Stimulated activated naive CD8-positive, alpha-beta T cell treated with anti-CD3 and anti-CD28 coated beads, Interleukin-15, Interleukin-2, amounts not matched to agents 100 ng/mL and 50 ng/mL, for 24 hours (primary cell): ENCODE data around the gene DHRS1.

Experiments
- H3K27ac Mint-ChIP-seq: one replicate; pipeline ENCODE4 v1.8.0; 2021; ENCODE audit warnings: mild to moderate bottlenecking, mixed read lengths
- H3K27me3 Mint-ChIP-seq: one replicate; pipeline ENCODE4 v1.8.0; 2021; ENCODE audit warnings: mixed read lengths
- H3K36me3 Mint-ChIP-seq: one replicate; pipeline ENCODE4 v1.8.0; 2021; ENCODE audit warnings: low read depth, mixed read lengths
- H3K4me1 Mint-ChIP-seq: one replicate; pipeline ENCODE4 v1.8.0; 2021; ENCODE audit warnings: low read depth, mixed read lengths
- H3K4me3 Mint-ChIP-seq: one replicate; pipeline ENCODE4 v1.8.0; 2021; ENCODE audit warnings: mild to moderate bottlenecking, mixed read lengths
- H3K9me3 Mint-ChIP-seq: one replicate; pipeline ENCODE4 v1.8.0; 2021; ENCODE audit warnings: mixed read lengths

Gene DHRS1

GRCh38 chr14:24260026-24260779 lies 39.4 kb downstream of the DHRS1 start:
- Mint-ChIP-seq H3K9me3 (no peaks in the 10 kb centered on the region), H3K27ac (no peak overlapping the region), H3K36me3 (peaks cover 6% of the 10 kb centered on the region), H3K4me3 (no peak overlapping the region), H3K4me1 (no peaks in the 10 kb centered on the region), H3K27me3 (no peaks in the 10 kb centered on the region)

- H3K9me3 Mint-ChIP-seq = no peaks in the 10 kb centered on the region
- peaks cover 10% of the 10 kb centered on the region for H3K36me3 Mint-ChIP-seq
- H3K27ac Mint-ChIP-seq = no peak overlapping the region
- no peak overlapping the region for H3K4me3 Mint-ChIP-seq
- H3K4me1 Mint-ChIP-seq = no peaks in the 10 kb centered on the region
- no peaks in the 10 kb centered on the region for H3K27me3 Mint-ChIP-seq
Measured at GRCh38 chr14:24259282-24260025, 40.1 kb downstream of the DHRS1 start.

GRCh38 chr14:24258548-24259265 lies 40.9 kb downstream of the DHRS1 start:
- Mint-ChIP-seq H3K36me3 (peaks cover 16% of the 10 kb centered on the region), H3K4me1 (no peaks in the 10 kb centered on the region), H3K27ac (no peak overlapping the region), H3K4me3 (no peak overlapping the region), H3K27me3 (no peaks in the 10 kb centered on the region), H3K9me3 (no peaks in the 10 kb centered on the region)

GRCh38 chr14:24258119-24258518 lies 41.5 kb downstream of the DHRS1 start:
- H3K9me3 Mint-ChIP-seq = no peaks in the 10 kb centered on the region
- no peaks in the 10 kb centered on the region for H3K27me3 Mint-ChIP-seq
- H3K4me3 Mint-ChIP-seq = no peak overlapping the region
- peaks cover 17% of the 10 kb centered on the region for H3K36me3 Mint-ChIP-seq
- no peaks in the 10 kb centered on the region for H3K4me1 Mint-ChIP-seq
- H3K27ac Mint-ChIP-seq = no peak overlapping the region

- Mint-ChIP-seq H3K27ac (no peak overlapping the region), H3K4me3 (no peak overlapping the region), H3K36me3 (peaks cover 17% of the 10 kb centered on the region), H3K9me3 (no peaks in the 10 kb centered on the region), H3K27me3 (no peaks in the 10 kb centered on the region), H3K4me1 (no peaks in the 10 kb centered on the region)
Measured at GRCh38 chr14:24256960-24257359, 42.6 kb downstream of the DHRS1 start.

- Mint-ChIP-seq H3K36me3 (peaks cover 16% of the 10 kb centered on the region), H3K4me1 (no peaks in the 10 kb centered on the region), H3K4me3 (no peak overlapping the region), H3K27ac (no peak overlapping the region), H3K9me3 (no peaks in the 10 kb centered on the region), H3K27me3 (no peaks in the 10 kb centered on the region)
Measured at GRCh38 chr14:24255931-24256711, 43.5 kb downstream of the DHRS1 start.

- Mint-ChIP-seq H3K9me3 (no peaks in the 10 kb centered on the region), H3K4me1 (peaks cover 5% of the 10 kb centered on the region), H3K36me3 (peaks cover 13% of the 10 kb centered on the region), H3K4me3 (no peak overlapping the region), H3K27ac (no peak overlapping the region), H3K27me3 (no peaks in the 10 kb centered on the region)
Measured at GRCh38 chr14:24255438-24255837, 44.1 kb downstream of the DHRS1 start.

- Mint-ChIP-seq H3K27me3 (no peaks in the 10 kb centered on the region), H3K27ac (no peak overlapping the region), H3K36me3 (peaks cover 13% of the 10 kb centered on the region), H3K4me1 (peaks cover 10% of the 10 kb centered on the region), H3K9me3 (no peaks in the 10 kb centered on the region), H3K4me3 (no peak overlapping the region)
Measured at GRCh38 chr14:24254630-24255392, 44.8 kb downstream of the DHRS1 start.

GRCh38 chr14:24253936-24254335 lies 45.6 kb downstream of the DHRS1 start:
- Mint-ChIP-seq H3K4me3 (no peak overlapping the region), H3K36me3 (peaks cover 13% of the 10 kb centered on the region), H3K27ac (no peak overlapping the region), H3K27me3 (no peaks in the 10 kb centered on the region), H3K9me3 (no peaks in the 10 kb centered on the region), H3K4me1 (peaks cover 14% of the 10 kb centered on the region)

GRCh38 chr14:24252289-24253124 lies 47.1 kb downstream of the DHRS1 start:
- H3K27me3 Mint-ChIP-seq = no peaks in the 10 kb centered on the region
- no peak overlapping the region for H3K27ac Mint-ChIP-seq
- no peak overlapping the region for H3K4me3 Mint-ChIP-seq
- peaks cover 26% of the 10 kb centered on the region for H3K4me1 Mint-ChIP-seq
- H3K36me3 Mint-ChIP-seq = peaks cover 13% of the 10 kb centered on the region
- H3K9me3 Mint-ChIP-seq = no peaks in the 10 kb centered on the region

- no peaks in the 10 kb centered on the region for H3K27me3 Mint-ChIP-seq
- no peaks in the 10 kb centered on the region for H3K9me3 Mint-ChIP-seq
- H3K27ac Mint-ChIP-seq = no peak overlapping the region
- peaks cover 32% of the 10 kb centered on the region for H3K4me1 Mint-ChIP-seq
- H3K4me3 Mint-ChIP-seq = no peak overlapping the region
- peaks cover 15% of the 10 kb centered on the region for H3K36me3 Mint-ChIP-seq
Measured at GRCh38 chr14:24251880-24252288, 47.7 kb downstream of the DHRS1 start.

GRCh38 chr14:24250354-24250753 lies 49.2 kb downstream of the DHRS1 start:
- H3K9me3 Mint-ChIP-seq = no peaks in the 10 kb centered on the region
- no peaks in the 10 kb centered on the region for H3K27me3 Mint-ChIP-seq
- peak overlapping the region; percentile 57 for H3K27ac Mint-ChIP-seq
- H3K36me3 Mint-ChIP-seq = peaks cover 16% of the 10 kb centered on the region
- peaks cover 40% of the 10 kb centered on the region for H3K4me1 Mint-ChIP-seq
- no peak overlapping the region for H3K4me3 Mint-ChIP-seq

- peaks cover 40% of the 10 kb centered on the region for H3K4me1 Mint-ChIP-seq
- H3K27me3 Mint-ChIP-seq = no peaks in the 10 kb centered on the region
- no peak overlapping the region for H3K4me3 Mint-ChIP-seq
- no peaks in the 10 kb centered on the region for H3K9me3 Mint-ChIP-seq
- H3K36me3 Mint-ChIP-seq = peaks cover 10% of the 10 kb centered on the region
- no peak overlapping the region for H3K27ac Mint-ChIP-seq
Measured at GRCh38 chr14:24249230-24250021, 50.2 kb downstream of the DHRS1 start.
